ENCODE measurements around the gene ANXA8L1.
A peak's percentile ranks its signal among the peaks of the same experiment; 100 is the strongest.
"Not testable (repeated sequence)": the region's sequence is repeated elsewhere in the genome, so short reads cannot be mapped to it uniquely, and the experiment has no call there.

The ANXA8L1 gene

GRCh38 chr10:46398212-46398886 lies 22.8 kb downstream of the ANXA8L1 start:
- H3K9me3 ChIP-seq (ENCODE audit: control insufficient read depth in 1 of 2, low read length in 2 of 2); H3K4me1 ChIP-seq (ENCODE audit: control insufficient read depth in 1 of 2, insufficient read depth in 2 of 2, low read length in 2 of 2); H3K36me3 ChIP-seq (ENCODE audit: control insufficient read depth in 1 of 2, insufficient read depth in 2 of 2, low read length in 2 of 2); H3K27ac ChIP-seq (ENCODE audit: low read length); H3K27me3 ChIP-seq (ENCODE audit: low read depth, low read length): not testable (repeated sequence)
- H3K4me3 ChIP-seq (ENCODE audit: low read depth in 1 of 2, low read length in 2 of 2) = peak overlapping the region in 1 of 2 donors; percentile 21

- H3K4me3 ChIP-seq (ENCODE audit: low read depth in 1 of 2, low read length in 2 of 2); H3K9me3 ChIP-seq (ENCODE audit: control insufficient read depth in 1 of 2, low read length in 2 of 2); H3K4me1 ChIP-seq (ENCODE audit: control insufficient read depth in 1 of 2, insufficient read depth in 2 of 2, low read length in 2 of 2); H3K27me3 ChIP-seq (ENCODE audit: low read depth, low read length); H3K27ac ChIP-seq (ENCODE audit: low read length); H3K36me3 ChIP-seq (ENCODE audit: control insufficient read depth in 1 of 2, insufficient read depth in 2 of 2, low read length in 2 of 2): not testable (repeated sequence)
Measured at GRCh38 chr10:46409556-46409955, 34.0 kb downstream of the ANXA8L1 start.

- not testable (repeated sequence) for H3K36me3 ChIP-seq (ENCODE audit: control insufficient read depth in 1 of 2, insufficient read depth in 2 of 2, low read length in 2 of 2); H3K4me3 ChIP-seq (ENCODE audit: low read depth in 1 of 2, low read length in 2 of 2); H3K4me1 ChIP-seq (ENCODE audit: control insufficient read depth in 1 of 2, insufficient read depth in 2 of 2, low read length in 2 of 2); H3K9me3 ChIP-seq (ENCODE audit: control insufficient read depth in 1 of 2, low read length in 2 of 2); H3K27ac ChIP-seq (ENCODE audit: low read length); H3K27me3 ChIP-seq (ENCODE audit: low read depth, low read length)
Measured at GRCh38 chr10:46411123-46411522, 35.5 kb downstream of the ANXA8L1 start.

- not testable (repeated sequence) for H3K36me3 ChIP-seq (ENCODE audit: control insufficient read depth in 1 of 2, insufficient read depth in 2 of 2, low read length in 2 of 2); H3K27ac ChIP-seq (ENCODE audit: low read length); H3K4me1 ChIP-seq (ENCODE audit: control insufficient read depth in 1 of 2, insufficient read depth in 2 of 2, low read length in 2 of 2); H3K4me3 ChIP-seq (ENCODE audit: low read depth in 1 of 2, low read length in 2 of 2); H3K27me3 ChIP-seq (ENCODE audit: low read depth, low read length); H3K9me3 ChIP-seq (ENCODE audit: control insufficient read depth in 1 of 2, low read length in 2 of 2)
Measured at GRCh38 chr10:46412665-46413064, 37.1 kb downstream of the ANXA8L1 start.

- H3K4me3 ChIP-seq (ENCODE audit: low read depth in 1 of 2, low read length in 2 of 2); H3K4me1 ChIP-seq (ENCODE audit: control insufficient read depth in 1 of 2, insufficient read depth in 2 of 2, low read length in 2 of 2); H3K36me3 ChIP-seq (ENCODE audit: control insufficient read depth in 1 of 2, insufficient read depth in 2 of 2, low read length in 2 of 2); H3K9me3 ChIP-seq (ENCODE audit: control insufficient read depth in 1 of 2, low read length in 2 of 2); H3K27ac ChIP-seq (ENCODE audit: low read length); H3K27me3 ChIP-seq (ENCODE audit: low read depth, low read length): not testable (repeated sequence)
Measured at GRCh38 chr10:46415291-46415690, 39.7 kb downstream of the ANXA8L1 start.

GRCh38 chr10:46418283-46418682 lies 42.7 kb downstream of the ANXA8L1 start:
- H3K27ac ChIP-seq (ENCODE audit: low read length); H3K36me3 ChIP-seq (ENCODE audit: control insufficient read depth in 1 of 2, insufficient read depth in 2 of 2, low read length in 2 of 2); H3K4me3 ChIP-seq (ENCODE audit: low read depth in 1 of 2, low read length in 2 of 2); H3K9me3 ChIP-seq (ENCODE audit: control insufficient read depth in 1 of 2, low read length in 2 of 2); H3K27me3 ChIP-seq (ENCODE audit: low read depth, low read length); H3K4me1 ChIP-seq (ENCODE audit: control insufficient read depth in 1 of 2, insufficient read depth in 2 of 2, low read length in 2 of 2): not testable (repeated sequence)

- not testable (repeated sequence) for H3K9me3 ChIP-seq (ENCODE audit: control insufficient read depth in 1 of 2, low read length in 2 of 2); H3K27ac ChIP-seq (ENCODE audit: low read length); H3K4me3 ChIP-seq (ENCODE audit: low read depth in 1 of 2, low read length in 2 of 2); H3K36me3 ChIP-seq (ENCODE audit: control insufficient read depth in 1 of 2, insufficient read depth in 2 of 2, low read length in 2 of 2); H3K27me3 ChIP-seq (ENCODE audit: low read depth, low read length); H3K4me1 ChIP-seq (ENCODE audit: control insufficient read depth in 1 of 2, insufficient read depth in 2 of 2, low read length in 2 of 2)
Measured at GRCh38 chr10:46419570-46420379, 44.2 kb downstream of the ANXA8L1 start.

- H3K27me3 ChIP-seq (ENCODE audit: low read depth, low read length); H3K4me1 ChIP-seq (ENCODE audit: control insufficient read depth in 1 of 2, insufficient read depth in 2 of 2, low read length in 2 of 2); H3K27ac ChIP-seq (ENCODE audit: low read length); H3K36me3 ChIP-seq (ENCODE audit: control insufficient read depth in 1 of 2, insufficient read depth in 2 of 2, low read length in 2 of 2); H3K9me3 ChIP-seq (ENCODE audit: control insufficient read depth in 1 of 2, low read length in 2 of 2); H3K4me3 ChIP-seq (ENCODE audit: low read depth in 1 of 2, low read length in 2 of 2): not testable (repeated sequence)
Measured at GRCh38 chr10:46423550-46423949, 48.0 kb downstream of the ANXA8L1 start.

- not testable (repeated sequence) for H3K4me3 ChIP-seq (ENCODE audit: low read depth in 1 of 2, low read length in 2 of 2); H3K27ac ChIP-seq (ENCODE audit: low read length); H3K36me3 ChIP-seq (ENCODE audit: control insufficient read depth in 1 of 2, insufficient read depth in 2 of 2, low read length in 2 of 2); H3K9me3 ChIP-seq (ENCODE audit: control insufficient read depth in 1 of 2, low read length in 2 of 2); H3K4me1 ChIP-seq (ENCODE audit: control insufficient read depth in 1 of 2, insufficient read depth in 2 of 2, low read length in 2 of 2); H3K27me3 ChIP-seq (ENCODE audit: low read depth, low read length)
Measured at GRCh38 chr10:46440942-46441341, 65.4 kb downstream of the ANXA8L1 start.

All from muscle layer of duodenum (tissue), 2 donors.